ENCODE results near the gene OSTC.

OSTC gene

GRCh38 chr4:108602163-108602562 lies 48.2 kb upstream of the OSTC start:
- no peak overlapping the region for H3K9ac ChIP-seq (ENCODE audit: low read length)
- no peak overlapping the region for H3K27ac ChIP-seq (ENCODE audit: low read length)
- TF ChIP-seq EZH2phosphoT487 (IDR thresholded peaks at IDR 0.05; ENCODE audit: low read length) (no peak), EZH2 (optimal IDR thresholded peaks at IDR 0.05; ENCODE audit: low read depth, low read length) (no peak), CTCF (IDR thresholded peaks at IDR 0.05; ENCODE audit: low read length) (no peak)
- H3K4me1 ChIP-seq (ENCODE audit: low read length): no peaks in the 10 kb centered on the region
- no peaks in the 10 kb centered on the region for H3K79me2 ChIP-seq (ENCODE audit: low read length)
- H3K4me2 ChIP-seq (ENCODE audit: low read depth, low read length): no peak overlapping the region
- H2AFZ ChIP-seq (ENCODE audit: low read length): no peak overlapping the region
- no peaks in the 10 kb centered on the region for H3K36me3 ChIP-seq (replicated peaks; ENCODE audit: insufficient read depth, low read length)
- no peaks in the 10 kb centered on the region for H3F3A ChIP-seq (ENCODE audit: insufficient read depth, low read length)
- H3K9me3 ChIP-seq (replicated peaks; ENCODE audit: insufficient read depth, low read length): no peaks in the 10 kb centered on the region
- H4K20me1 ChIP-seq (ENCODE audit: insufficient read depth, low read length): no peaks in the 10 kb centered on the region
- H3K9me2 ChIP-seq (replicated peaks; ENCODE audit: insufficient read depth, low read length): no peaks in the 10 kb centered on the region
- DNase-seq: no peak
- H3K4me3 ChIP-seq (ENCODE audit: low read length): no peak overlapping the region
- H3K27me3 ChIP-seq (replicated peaks; ENCODE audit: insufficient read depth, low read length): no peaks in the 10 kb centered on the region

GRCh38 chr4:108607079-108607815 lies 43.2 kb upstream of the OSTC start:
- Histone ChIP-seq H3K27ac (ENCODE audit: low read length) (no peak overlapping the region), H3K36me3 (replicated peaks; ENCODE audit: insufficient read depth, low read length) (no peaks in the 10 kb centered on the region), H3F3A (ENCODE audit: insufficient read depth, low read length) (no peaks in the 10 kb centered on the region), H3K4me2 (ENCODE audit: low read depth, low read length) (no peak overlapping the region), H3K27me3 (replicated peaks; ENCODE audit: insufficient read depth, low read length) (no peaks in the 10 kb centered on the region), H2AFZ (ENCODE audit: low read length) (no peak overlapping the region), H3K9me2 (replicated peaks; ENCODE audit: insufficient read depth, low read length) (no peaks in the 10 kb centered on the region), H4K20me1 (ENCODE audit: insufficient read depth, low read length) (no peaks in the 10 kb centered on the region), H3K4me3 (ENCODE audit: low read length) (no peak overlapping the region), H3K9ac (ENCODE audit: low read length) (no peak overlapping the region), H3K9me3 (replicated peaks; ENCODE audit: insufficient read depth, low read length) (no peaks in the 10 kb centered on the region), H3K4me1 (ENCODE audit: low read length) (no peaks in the 10 kb centered on the region), H3K79me2 (ENCODE audit: low read length) (no peaks in the 10 kb centered on the region)
- DNase-seq: no peak
- no peak for TF ChIP-seq EZH2phosphoT487 (IDR thresholded peaks at IDR 0.05; ENCODE audit: low read length)
- TF ChIP-seq EZH2 (optimal IDR thresholded peaks at IDR 0.05; ENCODE audit: low read depth, low read length): no peak
- TF ChIP-seq CTCF (IDR thresholded peaks at IDR 0.05; ENCODE audit: low read length): no peak

- Histone ChIP-seq H3K4me2 (ENCODE audit: low read depth, low read length) (no peak overlapping the region), H3K9me3 (replicated peaks; ENCODE audit: insufficient read depth, low read length) (no peaks in the 10 kb centered on the region), H3F3A (ENCODE audit: insufficient read depth, low read length) (no peaks in the 10 kb centered on the region), H3K79me2 (ENCODE audit: low read length) (no peaks in the 10 kb centered on the region), H2AFZ (ENCODE audit: low read length) (no peak overlapping the region), H4K20me1 (ENCODE audit: insufficient read depth, low read length) (no peaks in the 10 kb centered on the region), H3K27ac (ENCODE audit: low read length) (no peak overlapping the region), H3K4me3 (ENCODE audit: low read length) (no peak overlapping the region), H3K9me2 (replicated peaks; ENCODE audit: insufficient read depth, low read length) (no peaks in the 10 kb centered on the region), H3K36me3 (replicated peaks; ENCODE audit: insufficient read depth, low read length) (no peaks in the 10 kb centered on the region), H3K4me1 (ENCODE audit: low read length) (no peaks in the 10 kb centered on the region), H3K9ac (ENCODE audit: low read length) (no peak overlapping the region), H3K27me3 (replicated peaks; ENCODE audit: insufficient read depth, low read length) (no peaks in the 10 kb centered on the region)
- TF ChIP-seq CTCF (IDR thresholded peaks at IDR 0.05; ENCODE audit: low read length): no peak
- TF ChIP-seq EZH2 (optimal IDR thresholded peaks at IDR 0.05; ENCODE audit: low read depth, low read length): no peak
- no peak for TF ChIP-seq EZH2phosphoT487 (IDR thresholded peaks at IDR 0.05; ENCODE audit: low read length)
- DNase-seq: no peak
Measured at GRCh38 chr4:108611365-108611764, 39.0 kb upstream of the OSTC start.
